RCC 7860 (cell line): ENCODE results near the gene CADPS.

ENCODE experiments used
- DNase-seq: peaks from one replicate; pipeline ENCODE4 v3.0.0-alpha.2; 2015; ENCODE audit warnings: low spot score
- FAIRE-seq: peaks from 2 replicates; lab custom pipeline; 2012; peaks lifted over from hg19 to GRCh38; lab: Jason Lieb, UNC

The CADPS gene

GRCh38 chr3:62368705-62369475 is 506.3 kb downstream of the CADPS start:
- FAIRE-seq, result no peak
- no peak for DNase-seq

GRCh38 chr3:62368290-62368704 is 506.9 kb downstream of the CADPS start:
- no peak for DNase-seq
- FAIRE-seq, result no peak

GRCh38 chr3:62367763-62368195 is 507.4 kb downstream of the CADPS start:
- no peak for FAIRE-seq
- no peak for DNase-seq

- FAIRE-seq (no peak), DNase-seq (no peak)
Measured at GRCh38 chr3:62366126-62366484, 509.1 kb downstream of the CADPS start.

- no peak for DNase-seq
- no peak for FAIRE-seq
Measured at GRCh38 chr3:62365391-62366125, 509.7 kb downstream of the CADPS start.

- DNase-seq (no peak), FAIRE-seq (no peak)
Measured at GRCh38 chr3:62364191-62364590, 511.0 kb downstream of the CADPS start.

- peak; percentile 42 for DNase-seq
- no peak for FAIRE-seq
Measured at GRCh38 chr3:62363275-62363674, 511.9 kb downstream of the CADPS start.

GRCh38 chr3:62361824-62362223 is 513.4 kb downstream of the CADPS start:
- DNase-seq (no peak), FAIRE-seq (no peak)

GRCh38 chr3:62361261-62361660 is 514.0 kb downstream of the CADPS start:
- DNase-seq (no peak), FAIRE-seq (no peak)

- no peak for FAIRE-seq
Measured at GRCh38 chr3:62359531-62359930, 515.7 kb downstream of the CADPS start.

GRCh38 chr3:62356356-62356755 is 518.9 kb downstream of the CADPS start:
- DNase-seq (no peak), FAIRE-seq (no peak)

More at GRCh38 chr3:62359531-62359930, 515.7 kb downstream of the CADPS start:
- no peak for DNase-seq

GRCh38 chr3:62355703-62356102 is 519.5 kb downstream of the CADPS start:
- DNase-seq (no peak), FAIRE-seq (no peak)
